Skeletal muscle satellite cell (primary cell): ENCODE measurements around the gene OR5H14. TPM values are rescaled to one million over a fixed set of nuclear protein-coding genes. Genes with fewer than 3 reads are reported as not detected.
"Not testable (repeated sequence)": the region's sequence is repeated elsewhere in the genome, so short reads cannot be mapped to it uniquely, and the experiment has no call there.

Experiments
- H3K27me3 ChIP-seq: 2 replicates; pipeline ENCODE4 v1.7.0; 2013; ENCODE audit warnings: low read length; ENCODE audit not compliant: control insufficient read depth, insufficient read depth
- H3K36me3 ChIP-seq: 2 replicates; pipeline ENCODE4 v1.7.0; 2013; ENCODE audit warnings: mild to moderate bottlenecking, control low read depth, low read length; ENCODE audit not compliant: insufficient read depth
- H3K4me1 ChIP-seq: 2 replicates; pipeline ENCODE4 v1.7.0; 2013; ENCODE audit warnings: low read length; ENCODE audit not compliant: control insufficient read depth, insufficient read depth
- H3K4me2 ChIP-seq: 2 replicates; pipeline ENCODE4 v1.7.0; 2013; ENCODE audit warnings: mild to moderate bottlenecking, low read length
- H3K4me3 ChIP-seq: 2 replicates; pipeline ENCODE4 v1.7.0; 2013; ENCODE audit warnings: low read length
- H3K9ac ChIP-seq: 2 replicates; pipeline ENCODE4 v1.7.0; 2013; ENCODE audit warnings: mild to moderate bottlenecking, low read depth, low read length, moderate library complexity
- H3K9me3 ChIP-seq: replicated peaks from 2 replicates; pipeline ENCODE4 v1.7.0; 2013; ENCODE audit warnings: mild to moderate bottlenecking, control low read depth, low read length
- total RNA-seq: library from RNA; depleted of rRNA; stranded (reverse); fragments of >200 nt; gene quantifications from 2 replicates; pipeline ENCODE4 v1.2.3, GENCODE V29; 2012; rRNA removed

OR5H14 gene
- not detected in 2 replicates for total RNA-seq

DNA sequence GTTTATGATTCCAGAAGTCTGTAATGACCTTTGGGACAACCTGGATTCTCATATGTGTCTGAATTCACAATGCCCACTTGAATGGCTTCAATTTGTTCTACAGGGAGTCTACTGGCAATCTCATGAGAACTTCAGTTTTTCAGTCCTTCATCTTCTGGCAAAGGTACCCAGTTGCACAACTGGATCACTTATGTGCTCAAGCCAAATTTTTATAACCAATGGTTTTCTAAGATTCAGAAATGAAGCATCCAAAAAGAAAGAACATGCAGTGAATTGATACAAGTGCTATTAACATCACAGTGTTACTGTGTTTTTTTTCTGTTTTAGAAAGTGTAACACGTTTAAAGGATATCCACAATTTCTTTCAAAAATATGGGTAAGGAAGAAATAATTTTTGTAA lies at the start of gene OR5H14:
Gene OR5H14 (plus strand): TSS at position 301 of the 400 bp plus-strand sequence. CDS start 1,907 bp downstream, outside the sequence.
- no peak within 1 kb of the TSS for H3K4me2 ChIP-seq
- no peaks in the 10 kb centered on the region for H3K27me3 ChIP-seq
- no peak within 1 kb of the TSS for H3K9ac ChIP-seq
- no peak within 1 kb of the TSS for H3K4me3 ChIP-seq
- H3K9me3 ChIP-seq: no peaks in the 10 kb centered on the region
- H3K36me3 ChIP-seq: no peaks in the 10 kb centered on the region
- no peaks in the 10 kb centered on the region for H3K4me1 ChIP-seq

DNA sequence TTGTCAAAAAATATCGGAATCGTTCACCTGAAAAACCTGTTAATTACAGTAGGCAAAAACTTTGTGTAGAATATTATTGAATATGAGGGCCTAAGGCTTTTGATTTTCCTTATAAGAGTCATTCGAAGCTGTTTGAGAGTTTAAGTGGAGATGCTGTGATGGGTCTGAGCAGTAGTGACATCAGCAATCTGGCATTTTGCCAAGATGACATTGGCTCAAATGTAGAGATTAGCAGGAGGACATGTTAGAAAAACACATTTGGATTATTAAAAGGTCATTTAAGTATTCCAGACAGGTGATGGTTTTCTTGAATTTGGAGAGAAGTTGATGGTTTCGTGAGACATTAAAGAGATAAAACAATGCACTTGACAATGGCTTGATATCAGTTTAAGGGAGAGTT lies 47.4 kb upstream of the OR5H14 start:
- H3K4me3 ChIP-seq: no peak overlapping the region
- H3K36me3 ChIP-seq: no peaks in the 10 kb centered on the region
- H3K9ac ChIP-seq: no peak overlapping the region
- no peak overlapping the region for H3K4me2 ChIP-seq
- H3K27me3 ChIP-seq: no peaks in the 10 kb centered on the region
- no peaks in the 10 kb centered on the region for H3K9me3 ChIP-seq
- no peaks in the 10 kb centered on the region for H3K4me1 ChIP-seq

DNA sequence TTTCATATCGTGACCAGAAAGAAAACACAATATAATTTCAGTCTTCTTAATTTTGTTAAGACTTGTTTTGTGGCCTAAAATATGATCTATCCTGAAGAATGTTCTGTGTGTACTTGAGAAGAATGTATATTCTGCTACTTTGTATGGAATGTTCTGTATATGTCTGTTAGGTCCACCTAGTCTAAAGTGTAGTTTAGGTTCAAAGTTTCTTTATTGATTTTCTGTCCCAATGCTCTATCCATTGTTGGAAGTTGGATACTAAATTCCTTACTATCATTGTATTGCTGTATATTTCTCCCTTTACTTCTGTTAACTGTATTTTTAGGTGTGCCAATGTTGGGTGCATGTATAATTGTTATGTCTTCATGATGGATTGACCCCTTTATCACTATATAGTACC lies 39.1 kb upstream of the OR5H14 start:
- Histone ChIP-seq H3K9me3 (no peaks in the 10 kb centered on the region), H3K9ac (no peak overlapping the region), H3K4me3 (no peak overlapping the region), H3K4me1 (no peaks in the 10 kb centered on the region), H3K36me3 (no peaks in the 10 kb centered on the region), H3K27me3 (no peaks in the 10 kb centered on the region), H3K4me2 (no peak overlapping the region)

DNA sequence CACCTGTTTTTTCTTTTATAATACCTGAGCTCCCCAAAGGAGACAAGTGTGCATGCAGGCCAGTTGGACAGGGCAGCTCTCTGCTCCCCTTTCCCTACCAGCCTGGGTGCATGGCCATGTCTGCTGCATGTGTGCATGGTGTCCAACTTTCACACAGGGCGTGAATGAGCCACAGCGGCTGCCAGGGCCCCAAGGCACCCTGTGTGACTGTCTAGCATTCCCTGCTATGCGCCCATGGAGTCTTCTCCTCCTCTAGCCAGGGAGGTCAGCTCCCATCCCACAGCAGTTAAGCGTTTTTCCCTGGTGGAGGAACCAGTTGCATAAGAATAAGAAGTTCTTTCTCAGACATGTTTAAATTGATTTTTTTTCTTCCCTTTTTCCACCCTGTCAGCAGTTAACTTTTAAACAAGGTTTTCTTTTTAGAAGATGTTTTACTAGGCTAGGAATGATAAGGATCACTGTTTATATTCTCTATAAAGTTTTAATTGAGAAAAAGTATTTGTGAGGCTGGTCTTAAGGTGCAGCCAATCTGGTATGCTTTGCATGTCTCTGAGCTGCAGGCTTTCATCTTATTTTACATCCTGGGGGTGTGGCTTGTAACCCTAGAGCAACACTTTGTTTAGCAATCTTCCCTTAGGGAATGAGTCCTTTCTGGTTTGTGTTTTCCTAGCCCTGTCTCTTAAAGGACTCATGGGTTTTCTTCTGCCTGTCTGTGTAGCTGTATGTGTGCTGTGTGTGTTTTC lies 37.3 kb upstream of the OR5H14 start:
- no peak overlapping the region for H3K9ac ChIP-seq
- H3K4me3 ChIP-seq: no peak overlapping the region
- no peaks in the 10 kb centered on the region for H3K27me3 ChIP-seq
- no peak overlapping the region for H3K4me2 ChIP-seq
- H3K4me1 ChIP-seq: no peaks in the 10 kb centered on the region
- H3K36me3 ChIP-seq: no peaks in the 10 kb centered on the region
- H3K9me3 ChIP-seq: no peaks in the 10 kb centered on the region

DNA sequence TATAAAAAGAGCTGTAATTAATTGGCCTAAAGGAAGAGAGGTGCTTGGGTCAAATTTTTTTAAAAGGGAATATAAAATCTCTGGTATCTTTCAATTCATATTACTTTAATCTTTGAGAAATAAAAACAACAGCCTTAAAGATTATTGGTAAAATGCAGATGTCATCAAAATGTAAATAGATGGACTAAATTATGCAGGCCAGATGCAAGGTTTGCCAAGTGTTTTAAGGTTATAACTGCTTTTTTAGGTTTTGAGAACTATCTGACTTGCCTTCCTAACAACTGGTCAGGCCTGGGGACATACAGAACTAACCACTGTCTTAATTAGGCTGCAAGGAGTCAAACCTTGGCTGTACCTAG lies 36.8 kb upstream of the OR5H14 start:
- Histone ChIP-seq H3K9ac (no peak overlapping the region), H3K4me2 (no peak overlapping the region), H3K36me3 (no peaks in the 10 kb centered on the region), H3K4me1 (no peaks in the 10 kb centered on the region), H3K9me3 (no peaks in the 10 kb centered on the region), H3K4me3 (no peak overlapping the region), H3K27me3 (no peaks in the 10 kb centered on the region)

DNA sequence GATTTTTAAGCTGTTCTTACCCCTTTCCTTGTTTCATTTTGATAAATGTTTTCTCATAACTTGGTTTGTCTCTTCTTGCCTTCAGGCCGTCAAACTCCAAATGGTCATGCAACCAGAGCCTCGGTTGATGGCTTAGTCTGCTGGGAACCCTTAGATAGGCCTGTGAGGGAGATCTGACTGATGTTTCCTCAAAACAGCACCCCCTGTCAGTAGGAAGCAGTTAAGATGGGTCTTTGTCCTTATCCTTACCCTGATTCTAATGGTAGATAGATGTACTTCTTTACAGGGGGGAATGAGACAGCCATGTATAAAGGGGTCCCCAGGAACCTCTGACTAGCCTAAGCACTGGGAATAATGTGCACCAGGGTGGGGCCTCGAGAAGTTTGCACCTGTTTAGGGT lies 33.0 kb upstream of the OR5H14 start:
- no peak overlapping the region for H3K4me3 ChIP-seq
- H3K27me3 ChIP-seq: no peaks in the 10 kb centered on the region
- H3K9me3 ChIP-seq: no peaks in the 10 kb centered on the region
- H3K9ac ChIP-seq: no peak overlapping the region
- H3K4me1 ChIP-seq: no peaks in the 10 kb centered on the region
- no peaks in the 10 kb centered on the region for H3K36me3 ChIP-seq
- no peak overlapping the region for H3K4me2 ChIP-seq

DNA sequence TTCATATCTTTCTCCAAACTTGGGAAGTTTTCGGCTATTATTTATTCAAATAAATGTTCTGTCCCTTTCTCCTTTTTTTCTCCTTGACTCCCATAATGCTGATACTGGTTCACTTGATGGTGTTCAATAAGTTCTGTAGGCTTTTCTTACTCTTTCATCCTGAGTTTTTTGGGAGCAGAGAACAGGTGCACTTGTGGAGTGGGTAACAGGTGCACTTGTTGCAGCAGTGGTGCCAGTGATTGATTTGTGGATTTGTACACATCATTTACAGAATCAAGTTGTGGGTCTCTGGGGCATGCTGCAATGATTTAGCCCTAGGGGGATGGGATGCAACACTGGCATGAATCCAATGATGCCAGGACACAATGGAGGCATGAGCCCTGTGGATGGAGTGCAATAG lies 31.6 kb upstream of the OR5H14 start:
- Histone ChIP-seq H3K4me3 (no peak overlapping the region), H3K36me3 (no peaks in the 10 kb centered on the region), H3K27me3 (no peaks in the 10 kb centered on the region), H3K9me3 (no peaks in the 10 kb centered on the region), H3K4me2 (no peak overlapping the region), H3K4me1 (no peaks in the 10 kb centered on the region), H3K9ac (no peak overlapping the region)

DNA sequence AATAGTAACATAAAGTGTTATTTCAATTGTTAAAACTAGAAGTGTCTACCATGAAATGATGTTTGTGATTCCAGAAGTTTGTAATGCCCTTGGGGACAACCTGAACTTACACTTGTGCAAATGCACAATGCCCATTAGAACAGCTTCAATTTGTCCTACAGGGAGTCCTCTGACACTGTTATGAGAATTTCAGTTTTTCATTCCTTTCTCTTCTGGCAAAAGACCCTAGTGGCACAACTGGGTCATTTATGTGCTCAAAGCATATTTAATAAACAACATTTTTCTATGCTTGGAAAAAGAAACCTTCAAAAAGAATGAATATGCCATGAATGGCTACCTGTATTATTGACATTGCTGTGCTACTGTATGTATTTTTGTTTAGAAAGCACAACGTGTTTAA lies 16.9 kb upstream of the OR5H14 start, which contains the start of gene OR5H1:
Gene OR5H1 (plus strand): TSS at position 301 of the 400 bp plus-strand sequence. CDS start 1,977 bp downstream, outside the sequence.
- Histone ChIP-seq H3K27me3 (no peaks in the 10 kb centered on the region), H3K4me1 (no peaks in the 10 kb centered on the region), H3K4me2 (no peak within 1 kb of the TSS), H3K4me3 (no peak within 1 kb of the TSS), H3K9me3 (no peaks in the 10 kb centered on the region), H3K36me3 (no peaks in the 10 kb centered on the region), H3K9ac (no peak within 1 kb of the TSS)

DNA sequence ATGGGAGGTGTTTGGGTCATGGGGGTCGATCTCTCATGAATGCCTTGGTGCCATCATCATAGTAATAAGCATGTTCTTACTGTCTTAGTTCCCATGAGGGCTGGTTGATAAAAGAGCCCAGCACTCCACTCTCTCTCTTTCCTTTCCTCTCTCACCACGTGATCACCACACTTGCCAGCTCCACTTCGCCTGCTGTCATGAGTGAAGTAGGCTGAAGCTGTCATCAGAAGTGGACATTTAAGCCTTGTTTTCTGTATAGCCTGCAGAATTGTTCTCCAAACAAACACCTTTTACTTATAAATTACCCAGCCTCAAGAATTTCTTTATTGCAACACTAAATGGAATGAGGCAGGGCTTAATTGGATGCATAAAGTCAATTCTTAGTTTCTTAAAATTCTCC lies 10.6 kb upstream of the OR5H14 start:
- Histone ChIP-seq H3K4me1 (no peaks in the 10 kb centered on the region), H3K27me3 (no peaks in the 10 kb centered on the region), H3K4me2 (no peak overlapping the region), H3K9ac (no peak overlapping the region), H3K9me3 (no peaks in the 10 kb centered on the region), H3K36me3 (no peaks in the 10 kb centered on the region), H3K4me3 (no peak overlapping the region)

DNA sequence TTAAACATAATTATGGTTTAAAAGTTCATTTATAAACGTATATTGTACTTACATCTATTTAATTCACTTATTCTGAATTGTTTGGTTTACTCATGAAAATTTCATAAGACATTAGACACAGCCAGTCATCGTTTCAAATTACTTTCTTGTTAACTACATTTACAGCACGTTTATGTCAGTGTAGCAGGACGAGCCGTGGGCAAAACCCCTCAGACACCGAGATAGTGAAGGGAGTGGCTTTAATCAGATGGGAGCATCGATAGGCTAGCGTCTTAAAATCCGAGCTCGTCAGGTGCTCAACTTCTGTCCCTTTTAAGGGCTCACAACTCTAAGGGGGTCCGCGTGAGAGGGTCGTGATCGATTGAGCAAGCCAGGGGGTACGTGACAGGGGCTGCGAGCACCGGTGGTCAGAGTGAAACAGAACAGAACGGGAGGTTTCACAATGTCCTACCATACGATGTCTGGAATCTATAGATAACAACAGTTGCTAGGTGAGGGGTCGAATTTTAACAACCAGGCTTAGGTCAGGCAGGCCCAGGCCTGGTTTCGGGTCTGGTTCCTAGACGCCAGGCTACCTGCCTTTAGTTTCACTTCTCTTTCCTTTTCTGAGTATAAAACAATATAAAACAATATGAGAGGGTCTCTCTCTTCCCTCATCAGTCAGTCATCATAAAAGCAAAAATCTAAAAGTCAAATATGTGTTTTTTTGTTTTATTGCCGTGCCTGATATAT lies 9.3 kb upstream of the OR5H14 start:
- H3K27me3 ChIP-seq, H3K4me3 ChIP-seq, H3K4me1 ChIP-seq, H3K36me3 ChIP-seq, H3K4me2 ChIP-seq, H3K9ac ChIP-seq, H3K9me3 ChIP-seq: not testable (repeated sequence)

DNA sequence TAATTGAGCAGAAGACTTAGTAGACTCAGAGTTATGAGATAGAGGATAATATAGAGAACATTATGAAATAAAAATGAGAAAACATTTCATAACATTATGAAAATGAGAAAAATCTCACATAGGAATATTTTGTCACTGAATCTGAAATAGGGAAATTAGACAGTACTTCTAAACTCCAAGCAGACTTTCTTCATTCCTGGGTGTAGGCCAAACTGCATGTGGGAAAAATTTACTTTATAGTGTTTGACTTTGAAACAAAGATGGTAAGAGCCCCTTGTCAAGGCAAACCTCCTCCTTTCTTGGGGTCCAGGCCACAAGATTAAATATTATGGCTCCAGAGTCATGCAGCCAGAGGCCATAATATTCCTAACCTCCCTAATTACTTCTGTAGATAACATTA lies 6.7 kb upstream of the OR5H14 start:
- no peaks in the 10 kb centered on the region for H3K36me3 ChIP-seq
- no peaks in the 10 kb centered on the region for H3K9me3 ChIP-seq
- no peak overlapping the region for H3K4me2 ChIP-seq
- no peaks in the 10 kb centered on the region for H3K27me3 ChIP-seq
- no peak overlapping the region for H3K9ac ChIP-seq
- no peaks in the 10 kb centered on the region for H3K4me1 ChIP-seq
- no peak overlapping the region for H3K4me3 ChIP-seq

DNA sequence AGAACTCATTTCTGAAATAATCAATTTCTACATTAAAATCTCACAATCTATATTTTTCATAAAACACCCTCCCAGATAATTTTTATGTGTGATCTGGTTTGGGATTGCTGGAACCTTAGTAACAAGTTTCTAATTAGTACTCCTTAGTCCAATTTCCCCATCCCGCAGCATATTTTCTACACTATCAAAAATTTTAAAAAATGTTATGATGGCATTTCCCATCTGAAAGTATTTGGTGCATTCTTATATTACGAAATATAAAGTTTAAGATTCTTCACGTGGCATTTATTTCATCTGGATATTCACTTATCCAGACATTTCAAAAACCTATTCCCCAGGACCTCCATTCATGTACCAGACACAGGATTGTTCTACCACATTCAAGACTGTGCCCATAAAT lies 1.5 kb downstream of the OR5H14 start:
- H3K4me1 ChIP-seq: no peaks in the 10 kb centered on the region
- no peak overlapping the region for H3K4me3 ChIP-seq
- H3K36me3 ChIP-seq: no peaks in the 10 kb centered on the region
- H3K27me3 ChIP-seq: no peaks in the 10 kb centered on the region
- H3K9ac ChIP-seq: no peak overlapping the region
- no peak overlapping the region for H3K4me2 ChIP-seq
- H3K9me3 ChIP-seq: no peaks in the 10 kb centered on the region
